Measurements from ENCODE around the gene OR2L2. TPM values are rescaled to one million over a fixed set of nuclear protein-coding genes. Genes with fewer than 3 reads are reported as not detected.

OR2L2 gene
- total and polyA plus RNA-seq, 10 donors = 0.04 to 5.2 (median 0.89) TPM

DNA sequence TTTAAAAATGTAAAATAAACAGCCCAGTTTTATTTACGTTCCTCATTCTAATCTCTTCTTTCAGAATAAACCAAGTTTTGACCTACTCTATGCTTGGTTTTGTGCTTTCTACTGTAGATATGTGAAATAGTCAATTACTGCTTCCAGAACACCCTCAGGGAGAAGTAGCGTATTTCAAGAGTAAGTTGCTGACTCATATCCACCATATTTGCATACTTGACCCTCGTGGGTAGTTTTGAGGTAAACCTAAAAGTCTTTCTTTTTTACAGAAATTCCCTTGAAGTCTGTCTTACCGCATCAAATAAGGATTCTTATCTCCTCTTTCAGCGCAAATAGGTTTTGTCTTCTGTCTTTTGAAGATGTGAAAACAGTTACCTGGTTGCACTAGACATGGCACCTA lies 15.3 kb downstream of the OR2L2 start:
- whole genome bisulfite sequencing, 5 donors = 54 to 65% (median 63%) methylated on average over 5 of the region's 5 CpGs
- TF ChIP-seq POLR2A (IDR thresholded peaks at IDR 0.05) (no peak), POLR2AphosphoS5 (IDR thresholded peaks at IDR 0.05) (no peak)
- TF ChIP-seq, protein P1, sequence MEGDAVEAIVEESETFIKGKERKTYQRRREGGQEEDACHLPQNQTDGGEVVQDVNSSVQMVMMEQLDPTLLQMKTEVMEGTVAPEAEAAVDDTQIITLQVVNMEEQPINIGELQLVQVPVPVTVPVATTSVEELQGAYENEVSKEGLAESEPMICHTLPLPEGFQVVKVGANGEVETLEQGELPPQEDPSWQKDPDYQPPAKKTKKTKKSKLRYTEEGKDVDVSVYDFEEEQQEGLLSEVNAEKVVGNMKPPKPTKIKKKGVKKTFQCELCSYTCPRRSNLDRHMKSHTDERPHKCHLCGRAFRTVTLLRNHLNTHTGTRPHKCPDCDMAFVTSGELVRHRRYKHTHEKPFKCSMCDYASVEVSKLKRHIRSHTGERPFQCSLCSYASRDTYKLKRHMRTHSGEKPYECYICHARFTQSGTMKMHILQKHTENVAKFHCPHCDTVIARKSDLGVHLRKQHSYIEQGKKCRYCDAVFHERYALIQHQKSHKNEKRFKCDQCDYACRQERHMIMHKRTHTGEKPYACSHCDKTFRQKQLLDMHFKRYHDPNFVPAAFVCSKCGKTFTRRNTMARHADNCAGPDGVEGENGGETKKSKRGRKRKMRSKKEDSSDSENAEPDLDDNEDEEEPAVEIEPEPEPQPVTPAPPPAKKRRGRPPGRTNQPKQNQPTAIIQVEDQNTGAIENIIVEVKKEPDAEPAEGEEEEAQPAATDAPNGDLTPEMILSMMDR (IDR thresholded peaks at IDR 0.05 in 8 of 11, conservative IDR thresholded peaks at IDR 0.05 in 3 of 11) = no peak
- Histone ChIP-seq H3K36me3 (no peaks in the 10 kb centered on the region), H3K27ac (no peak overlapping the region), H3K27me3 (replicated peaks in 1 of 7) (no peaks in the 10 kb centered on the region), H3K4me3 (no peak overlapping the region), H3K9me3 (peaks cover 0 to 23% (median 6%) of the 10 kb centered on the region in 8 donors), H3K4me1 (no peaks in the 10 kb centered on the region)
- DNase-seq = no peak
- intact Hi-C loops (cut with DNase I; ENCODE audit: low total_unique reads) = no loop called here

DNA sequence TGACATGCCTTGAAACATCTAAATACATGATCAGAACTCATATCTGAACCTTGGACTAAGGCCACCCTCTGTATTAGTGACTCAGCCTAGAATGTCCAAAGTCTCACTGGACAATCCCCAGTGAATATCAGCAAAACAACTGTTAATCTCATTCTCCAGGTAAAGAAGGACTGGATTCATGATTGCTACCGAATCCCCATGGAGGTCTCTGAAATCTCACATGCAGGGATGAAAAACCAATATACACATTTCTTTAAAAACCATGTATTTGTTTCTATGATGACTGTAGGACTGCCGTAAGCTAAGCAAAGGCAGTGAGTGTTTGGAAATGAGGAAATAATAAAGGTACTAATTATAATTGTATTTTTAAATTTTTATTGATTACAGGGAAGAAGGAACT lies 16.7 kb downstream of the OR2L2 start, which contains the start of gene OR2L3:
Gene OR2L3 (plus strand): TSS at position 301 of the 400 bp plus-strand sequence. CDS start 13,846 bp downstream, outside the sequence.
- H3K4me3 ChIP-seq = no peak within 1 kb of the TSS
- H3K27ac ChIP-seq = no peak within 1 kb of the TSS
- no peaks in the 10 kb centered on the region for H3K36me3 ChIP-seq
- H3K9me3 ChIP-seq = peaks cover 0 to 18% (median 6%) of the 10 kb centered on the region in 8 donors
- H3K27me3 ChIP-seq (replicated peaks in 1 of 7) = no peaks in the 10 kb centered on the region
- H3K4me1 ChIP-seq = no peaks in the 10 kb centered on the region
- 73 to 87% (median 79%) methylated on average over 2 of the region's 2 CpGs for WGBS, 5 donors
- intact Hi-C loops (cut with DNase I; ENCODE audit: low total_unique reads) = no loop called here
- no peak for TF ChIP-seq POLR2AphosphoS5 (IDR thresholded peaks at IDR 0.05)
- no peak for DNase-seq

DNA sequence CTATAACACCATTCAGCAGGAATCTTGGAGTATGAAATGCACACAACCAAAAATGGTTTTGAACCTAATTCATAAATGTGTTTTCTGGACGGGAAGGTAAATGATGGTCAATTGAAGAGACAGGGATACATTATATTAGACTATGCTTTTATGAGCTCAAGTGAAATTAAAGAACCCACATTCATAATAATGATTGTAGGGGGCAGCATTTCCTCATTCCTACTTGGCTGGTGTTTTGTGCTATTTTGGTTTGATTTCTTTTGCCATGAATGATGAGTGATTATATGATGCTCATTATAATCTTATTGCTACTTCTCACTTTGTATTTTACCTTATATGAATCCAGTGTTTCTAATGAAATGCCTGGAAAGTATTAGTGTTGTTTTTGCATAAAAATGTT lies 17.1 kb downstream of the OR2L2 start:
- Histone ChIP-seq H3K9me3 (peaks cover 0 to 18% (median 6%) of the 10 kb centered on the region in 8 donors), H3K4me1 (no peaks in the 10 kb centered on the region), H3K27ac (no peak overlapping the region), H3K36me3 (no peaks in the 10 kb centered on the region), H3K4me3 (no peak overlapping the region), H3K27me3 (replicated peaks in 1 of 7) (no peaks in the 10 kb centered on the region)
- 60 to 82% (median 63%) methylated on average over 1 of the region's 1 CpG for WGBS, 5 donors
- intact Hi-C loops (cut with DNase I; ENCODE audit: low total_unique reads) = no loop called here
- no peak for TF ChIP-seq POLR2AphosphoS5 (IDR thresholded peaks at IDR 0.05)
- TF ChIP-seq, protein P1 (IDR thresholded peaks at IDR 0.05 in 8 of 11, conservative IDR thresholded peaks at IDR 0.05 in 3 of 11) = no peak
- TF ChIP-seq POLR2A (IDR thresholded peaks at IDR 0.05) = no peak
- DNase-seq = no peak

DNA sequence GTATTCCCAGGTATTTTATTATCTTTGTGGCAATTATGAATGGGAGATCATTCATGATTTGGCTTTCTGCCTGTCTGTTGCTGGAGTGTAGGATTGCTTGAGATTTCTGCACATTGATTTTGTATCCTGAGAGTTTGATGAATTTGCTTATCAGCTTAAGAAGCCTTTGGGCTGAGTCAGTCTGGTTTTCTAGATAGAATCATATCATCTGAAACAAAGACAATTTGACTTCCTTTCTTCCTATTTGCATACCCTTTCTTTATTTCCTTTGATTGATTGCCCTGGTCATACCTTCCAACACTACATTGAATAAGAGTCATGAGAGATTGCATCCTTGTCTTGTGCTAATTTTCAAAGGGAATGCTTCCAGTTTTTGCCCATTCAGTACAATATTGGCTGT lies 24.8 kb downstream of the OR2L2 start:
- DNase-seq = no peak
- Histone ChIP-seq H3K36me3 (no peaks in the 10 kb centered on the region), H3K27me3 (replicated peaks in 1 of 7) (no peaks in the 10 kb centered on the region), H3K9me3 (peaks cover 0 to 40% (median 19%) of the 10 kb centered on the region in 8 donors), H3K27ac (no peak overlapping the region), H3K4me3 (no peak overlapping the region), H3K4me1 (no peaks in the 10 kb centered on the region)
- TF ChIP-seq POLR2A (IDR thresholded peaks at IDR 0.05) = no peak
- TF ChIP-seq, protein P1 (IDR thresholded peaks at IDR 0.05 in 8 of 11, conservative IDR thresholded peaks at IDR 0.05 in 3 of 11) = no peak
- no peak for TF ChIP-seq POLR2AphosphoS5 (IDR thresholded peaks at IDR 0.05)
- intact Hi-C loops (cut with DNase I; ENCODE audit: low total_unique reads) = no loop called here

DNA sequence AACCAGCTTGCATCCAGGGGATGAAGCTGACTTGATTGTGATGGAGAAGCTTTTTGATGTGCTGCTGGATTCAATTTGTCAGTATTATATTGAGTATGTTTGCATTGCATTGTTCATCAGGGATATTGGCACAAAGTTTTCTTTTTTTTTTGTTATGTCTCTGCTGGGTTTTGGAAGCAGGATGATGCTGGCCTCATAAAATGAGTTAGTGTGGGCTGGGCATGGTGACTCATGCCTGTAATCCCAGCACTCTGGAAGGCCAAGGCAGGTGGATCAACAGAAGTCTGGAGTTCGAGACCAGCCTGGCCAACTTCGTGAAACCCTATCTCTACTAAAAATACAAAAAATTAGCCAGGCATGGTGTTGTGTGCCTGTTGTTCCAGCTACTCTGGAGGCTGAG lies 25.4 kb downstream of the OR2L2 start:
- Histone ChIP-seq H3K9me3 (peaks cover 0 to 40% (median 19%) of the 10 kb centered on the region in 8 donors), H3K36me3 (no peaks in the 10 kb centered on the region), H3K4me1 (no peaks in the 10 kb centered on the region), H3K27ac (no peak overlapping the region), H3K27me3 (replicated peaks in 1 of 7) (no peaks in the 10 kb centered on the region), H3K4me3 (no peak overlapping the region)
- intact Hi-C loops (cut with DNase I; ENCODE audit: low total_unique reads) = no loop called here
- no peak for TF ChIP-seq POLR2AphosphoS5 (IDR thresholded peaks at IDR 0.05)
- TF ChIP-seq POLR2A (IDR thresholded peaks at IDR 0.05) = no peak
- TF ChIP-seq, protein P1 (IDR thresholded peaks at IDR 0.05 in 8 of 11, conservative IDR thresholded peaks at IDR 0.05 in 3 of 11) = no peak
- DNase-seq = no peak
- 47 to 87% (median 77%) methylated on average over 2 of the region's 2 CpGs for WGBS, 5 donors

Measured in spleen (tissue), 11 donors.